GM23248 (cell line): ENCODE data around the gene POU5F1.
"Not testable (repeated sequence)": the region's sequence is repeated elsewhere in the genome, so short reads cannot be mapped to it uniquely, and the experiment has no call there.

ENCODE experiments used
- EZH2 ChIP-seq: fragments of 200-600 bp; sonication (generic); IDR thresholded peaks from 2 replicates; pipeline ENCODE4 v1.6.1; 2018; ENCODE audit warnings: antibody characterized with exemption, mild to moderate bottlenecking; ENCODE audit not compliant: insufficient read depth, poor library complexity, severe bottlenecking
- EZH2phosphoT487 ChIP-seq: fragments of 200-600 bp; sonication (generic); IDR thresholded peaks from 2 replicates; pipeline ENCODE4 v1.6.1; 2018; ENCODE audit warnings: antibody characterized with exemption, moderate library complexity, mild to moderate bottlenecking, low read depth; ENCODE audit not compliant: insufficient read depth

DNA sequence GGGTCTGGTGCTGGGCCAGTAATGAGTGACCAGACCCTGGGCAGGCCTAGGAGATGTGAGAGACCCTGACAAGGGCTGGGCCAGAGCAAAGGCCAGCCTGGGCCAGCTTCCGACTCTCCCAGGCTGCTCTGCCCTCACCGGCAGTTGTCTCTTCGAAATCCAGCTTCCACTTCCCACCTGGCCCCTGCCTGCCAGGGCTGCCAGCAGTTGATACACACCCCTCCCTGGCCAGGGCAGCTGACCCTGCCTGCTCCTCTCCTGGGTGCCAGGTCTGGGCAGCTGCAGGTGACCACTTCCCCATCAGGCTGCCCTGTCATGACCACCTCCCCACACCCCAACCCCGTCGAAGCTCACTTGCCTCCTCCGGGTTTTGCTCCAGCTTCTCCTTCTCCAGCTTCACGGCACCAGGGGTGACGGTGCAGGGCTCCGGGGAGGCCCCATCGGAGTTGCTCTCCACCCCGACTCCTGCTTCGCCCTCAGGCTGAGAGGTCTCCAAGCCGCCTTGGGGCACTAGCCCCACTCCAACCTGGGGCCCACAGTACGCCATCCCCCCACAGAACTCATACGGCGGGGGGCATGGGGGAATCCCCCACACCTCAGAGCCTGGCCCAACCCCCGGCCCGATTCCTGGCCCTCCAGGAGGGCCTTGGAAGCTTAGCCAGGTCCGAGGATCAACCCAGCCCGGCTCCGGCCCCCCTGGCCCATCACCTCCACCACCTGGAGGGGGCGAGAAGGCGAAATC is 453 bp downstream of the POU5F1 start:
- not testable (repeated sequence) for TF ChIP-seq EZH2, EZH2phosphoT487
